GM18508 (cell line): Measurements from ENCODE around the gene CELF2.

Source experiments
- ATAC-seq: cut with Tn5 transposase; IDR thresholded peaks from one replicate; pipeline ENCODE4 v1.9.1; 2021; ENCODE audit warnings: moderate number of reproducible peaks; ENCODE audit not compliant: insufficient read depth, unreplicated experiment

Gene CELF2

GRCh38 chr10:11189582-11190376 lies 172.1 kb downstream of the CELF2 start:
- no peak for ATAC-seq

DNA sequence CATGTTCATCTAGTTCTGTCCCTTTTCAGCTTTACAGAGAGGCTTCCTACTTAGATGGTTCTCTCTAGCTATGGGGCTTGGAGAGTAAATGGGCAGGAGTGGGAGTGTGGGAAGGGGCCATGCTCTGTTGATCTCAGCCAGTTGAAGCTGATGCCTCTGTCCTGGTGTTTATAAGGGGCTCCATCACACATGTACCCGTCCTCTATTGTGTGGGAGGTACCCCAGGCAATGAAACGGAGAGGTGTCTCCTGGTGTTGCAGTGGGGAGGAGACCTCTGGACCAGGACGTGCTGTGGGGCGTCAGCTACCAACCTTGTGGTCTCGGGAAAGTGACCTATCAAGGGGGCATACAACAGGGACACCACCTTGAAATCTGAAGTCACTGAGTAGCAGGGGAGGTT lies 173.5 kb downstream of the CELF2 start:
- ATAC-seq = no peak

GRCh38 chr10:11191678-11192077 lies 174.0 kb downstream of the CELF2 start:
- no peak for ATAC-seq

DNA sequence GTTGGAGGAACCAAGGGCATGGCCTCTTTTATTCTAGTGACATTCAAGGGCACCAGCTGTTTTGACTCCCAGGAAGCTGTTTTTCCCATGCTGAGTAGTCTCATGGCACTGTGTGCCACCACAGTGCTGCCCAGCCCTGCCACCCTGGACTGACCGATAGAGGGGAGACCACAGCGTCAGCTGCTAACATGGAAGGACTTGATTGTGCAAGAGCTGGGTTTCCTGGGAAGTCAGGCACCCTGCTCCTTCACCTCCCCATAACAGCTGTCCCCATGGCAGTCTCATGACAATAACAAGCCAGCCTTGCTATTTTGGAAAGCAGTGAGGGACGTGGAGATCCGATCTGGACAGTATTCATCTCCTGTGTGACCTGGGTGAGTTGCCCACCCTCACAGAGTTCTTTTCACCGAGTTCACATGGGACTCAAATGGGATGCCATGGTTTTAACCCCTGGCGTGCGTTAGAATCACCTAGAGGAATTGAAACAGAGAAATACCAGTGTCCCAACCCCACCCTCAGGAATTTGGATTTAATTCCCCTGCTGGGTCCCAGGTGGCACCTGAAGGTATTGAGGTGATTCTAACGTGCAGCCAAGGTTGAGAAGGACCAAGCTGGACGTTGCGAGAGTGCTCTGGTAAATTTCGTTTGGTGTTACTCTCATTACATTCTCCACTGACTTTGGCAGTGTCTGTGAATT lies 174.8 kb downstream of the CELF2 start:
- ATAC-seq = no peak

DNA sequence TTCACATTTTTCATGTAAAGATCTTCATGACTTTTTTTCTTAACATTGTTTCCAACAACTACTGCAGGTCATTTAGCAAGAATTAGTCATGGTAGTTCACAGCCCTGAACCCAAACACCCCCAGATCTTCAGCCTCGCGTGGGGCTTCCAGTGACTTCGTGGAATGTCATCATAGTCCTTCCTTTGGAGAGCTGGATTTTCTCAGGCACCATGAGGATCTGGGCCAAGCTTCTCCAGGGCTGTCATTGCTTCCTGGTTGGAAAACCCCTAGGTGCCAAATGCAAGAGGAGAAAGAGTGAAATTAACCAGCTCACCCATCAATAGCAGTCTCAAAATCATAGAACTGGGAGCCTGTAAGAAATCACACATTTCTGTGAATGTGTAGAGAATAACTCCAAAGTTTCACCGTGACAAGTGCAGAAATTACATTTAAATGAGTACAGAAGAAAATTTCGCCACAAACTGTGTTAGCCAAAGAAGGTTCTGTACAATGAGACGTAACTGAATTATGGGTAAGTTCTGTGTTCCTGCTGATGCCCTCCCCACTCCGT lies 175.4 kb downstream of the CELF2 start:
- ATAC-seq = no peak

- no peak for ATAC-seq
These were observed 177.4 kb downstream of the CELF2 start for GRCh38 chr10:11194859-11195586.

DNA sequence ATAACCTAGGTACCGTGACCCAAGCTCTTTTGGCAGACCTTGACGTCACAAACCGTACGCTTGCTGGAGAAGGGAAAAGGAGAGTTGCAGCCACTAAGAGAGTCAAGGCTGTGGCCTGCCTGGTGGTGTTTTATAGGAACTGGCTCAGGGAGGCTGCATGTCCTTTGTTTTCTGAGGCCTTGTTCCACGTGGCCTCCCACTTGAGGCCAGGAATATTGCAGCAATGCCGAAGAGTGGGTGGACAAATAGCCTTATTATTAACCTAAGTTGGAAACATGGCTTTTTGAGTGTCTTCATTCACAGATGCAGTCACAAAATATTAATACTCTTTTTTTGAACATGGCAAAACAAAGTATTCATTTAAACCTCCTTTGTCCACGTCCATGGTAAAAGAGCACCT lies 178.0 kb downstream of the CELF2 start:
- ATAC-seq = no peak

DNA sequence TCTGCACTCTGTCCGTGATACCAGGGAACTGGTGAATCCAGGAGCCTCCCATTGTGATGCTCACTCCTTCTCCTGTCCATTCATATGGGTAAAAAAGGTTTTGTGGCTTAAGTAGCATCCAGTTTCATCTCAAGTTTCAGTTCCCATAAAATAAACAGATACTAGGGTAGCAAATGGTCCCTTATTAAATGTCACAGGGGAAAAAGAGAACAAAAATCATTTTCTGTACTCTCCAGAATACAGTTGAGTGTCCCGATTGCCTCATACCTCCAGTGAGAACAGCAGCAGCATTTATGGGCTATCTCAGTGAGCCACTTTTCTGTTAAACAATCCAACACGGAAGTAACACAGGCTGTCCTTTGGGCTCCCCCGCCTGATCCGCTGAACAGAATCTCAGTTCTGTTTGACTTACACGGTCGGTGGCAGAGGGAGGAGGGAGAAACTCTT lies 179.6 kb downstream of the CELF2 start:
- peak; percentile 65 for ATAC-seq

GRCh38 chr10:11197878-11198277 lies 180.2 kb downstream of the CELF2 start:
- ATAC-seq = no peak

- no peak for ATAC-seq
These were observed 184.2 kb downstream of the CELF2 start for GRCh38 chr10:11201911-11202310.

DNA sequence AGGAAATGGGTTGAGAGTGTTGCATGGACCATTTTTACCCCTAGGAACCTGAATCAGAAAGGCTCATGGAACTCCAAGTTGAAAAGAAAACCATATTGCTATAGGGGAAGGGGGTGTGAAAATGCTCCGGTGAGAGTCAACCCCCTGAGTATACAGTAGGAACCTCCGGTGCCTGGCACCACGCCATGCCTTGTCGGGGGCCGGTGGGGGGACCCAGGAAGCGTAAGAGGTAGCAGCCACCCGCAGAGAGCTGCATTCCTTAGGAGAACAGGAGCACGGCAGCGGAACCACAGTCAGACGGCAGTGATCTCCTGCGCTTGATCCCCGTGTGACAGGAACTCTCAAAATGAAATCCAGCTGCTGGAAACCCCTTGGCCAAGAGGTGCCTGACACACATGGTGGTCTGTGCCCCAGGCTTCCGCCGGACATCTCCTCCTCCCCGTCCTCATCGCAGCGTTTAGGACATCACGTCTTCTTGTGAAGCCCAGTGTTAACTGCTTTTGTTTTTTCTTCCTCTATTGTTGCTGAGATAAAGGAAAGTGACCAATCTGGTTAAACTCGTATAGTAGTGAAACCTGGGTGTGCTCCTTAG lies 186.8 kb downstream of the CELF2 start:
- ATAC-seq = no peak

DNA sequence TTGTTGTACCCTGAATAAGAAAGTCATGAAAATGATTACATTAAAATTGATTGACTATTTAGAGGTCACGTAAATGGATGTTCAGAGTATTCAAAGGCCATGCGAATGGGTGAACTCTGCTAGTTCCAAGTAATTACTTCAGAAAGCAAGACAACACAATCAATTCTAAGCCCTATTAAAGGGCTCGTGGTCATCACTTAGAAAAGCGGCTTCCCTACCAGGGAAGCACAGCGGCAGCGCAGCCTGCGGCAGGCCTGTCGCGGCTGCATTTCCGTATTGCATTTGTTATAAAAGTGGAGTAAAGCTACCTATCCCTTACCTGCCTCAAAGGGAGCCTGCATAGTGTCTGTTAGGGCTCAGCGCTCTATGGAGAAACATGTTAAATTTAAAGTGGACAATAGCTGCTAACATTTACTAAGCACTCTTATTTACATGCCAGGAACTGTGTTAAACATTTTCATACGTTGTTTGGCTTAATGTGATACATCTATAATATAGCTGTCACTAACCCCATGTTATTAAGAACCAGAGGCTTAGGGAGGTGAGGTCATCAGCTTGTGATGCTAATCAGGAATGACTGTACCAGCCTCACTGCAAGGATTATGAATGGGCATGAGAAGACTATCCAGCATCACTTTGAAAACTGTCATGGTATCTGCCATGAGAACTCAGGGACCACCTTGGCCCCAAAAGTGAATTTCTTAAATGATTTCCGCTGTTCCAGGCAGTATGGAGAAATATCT lies 187.5 kb downstream of the CELF2 start:
- no peak for ATAC-seq

- no peak for ATAC-seq
These were observed 189.2 kb downstream of the CELF2 start for GRCh38 chr10:11206676-11207559.

GRCh38 chr10:11207560-11207844 lies 189.8 kb downstream of the CELF2 start:
- ATAC-seq = no peak

- no peak for ATAC-seq
These were observed 190.6 kb downstream of the CELF2 start for GRCh38 chr10:11208243-11208642.

GRCh38 chr10:11208908-11209829 lies 191.5 kb downstream of the CELF2 start:
- ATAC-seq = peak; percentile 61

DNA sequence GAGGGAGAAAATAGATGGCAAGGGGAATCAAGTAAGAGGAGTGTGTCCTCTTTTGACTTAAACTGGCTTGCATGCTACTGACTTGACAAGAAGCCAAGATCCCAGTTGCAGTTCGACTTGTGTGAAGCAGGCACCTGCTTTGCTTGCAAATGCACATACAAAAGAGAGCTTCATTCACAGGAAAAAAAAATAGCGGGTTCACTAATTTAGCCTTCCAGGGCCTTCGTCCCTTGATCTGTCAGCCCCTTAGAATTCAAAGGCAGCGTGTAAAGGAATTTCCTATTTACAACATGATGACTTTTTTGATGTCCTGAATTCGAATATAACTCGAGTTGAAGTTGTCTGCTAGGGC lies 192.1 kb downstream of the CELF2 start:
- ATAC-seq = peak; percentile 21
